Right lobe of liver (tissue), 6 donors: Measurements from ENCODE around the gene FSHR. TPM values are rescaled to one million over a fixed set of nuclear protein-coding genes. Genes with fewer than 3 reads are reported as not detected.

Source experiments
- ATAC-seq, 4 donors: fragments of 200-7000 bp; cut with Tn5 transposase; one replicate each; pipeline ENCODE4 v1.9.1; 2020; ENCODE audit warnings: mild to moderate bottlenecking in 4 of 4, moderate library complexity in 4 of 4
- DNase-seq, 3 donors: peaks; one replicate each; pipeline ENCODE4 v3.0.0-alpha.2; 2020
- H3K27ac ChIP-seq, 3 donors: fragments of 200-600 bp; one replicate each; pipeline ENCODE4 v1.8.0; 2022
- H3K27me3 ChIP-seq, 2 donors: fragments of 200-600 bp; one replicate each; pipeline ENCODE4 v1.8.0; 2022
- H3K36me3 ChIP-seq, 4 donors: fragments of 200-600 bp; sonication (generic) in 1 of 4; one replicate each; pipeline versions ENCODE4 v1.5.1 to v1.8.0; 2017 to 2022; ENCODE audit warnings: control low read depth in 1 of 4
- H3K4me1 ChIP-seq, 4 donors: fragments of 200-600 bp; sonication (generic) in 1 of 4; one replicate each; pipeline versions ENCODE4 v1.5.1 to v1.8.0; 2017 to 2022; ENCODE audit warnings: control low read depth in 1 of 4
- H3K4me3 ChIP-seq, 3 donors: fragments of 200-600 bp; one replicate each; pipeline ENCODE4 v1.8.0; 2022
- H3K9me3 ChIP-seq, 4 donors: fragments of 200-600 bp; sonication (generic) in 1 of 4; one replicate each; pipeline versions ENCODE4 v1.5.1 to v1.8.0; 2017 to 2022; ENCODE audit warnings: control low read depth in 1 of 4
- CTCF ChIP-seq, 4 donors: fragments of 200-600 bp in 3 of 4; fragments of 450-650 bp in 1 of 4; IDR thresholded peaks; one replicate each; pipeline versions ENCODE4 v1.5.1 to v1.8.0; 2016 to 2022; ENCODE audit warnings: antibody characterized with exemption in 4 of 4, mild to moderate bottlenecking in 2 of 4
- POLR2A ChIP-seq: fragments of 450-650 bp; IDR thresholded peaks from one replicate; pipeline ENCODE4 v1.6.1; 2017; ENCODE audit warnings: antibody characterized with exemption, mild to moderate bottlenecking
- WGBS: methylation state at CpG from one replicate; pipeline ENCODE4 v1.1.6; 2018; ENCODE audit warnings: low coverage, low lambda C conversion rate; ENCODE audit not compliant: insufficient coverage; ENCODE audit errors: missing lambda C conversion rate; 5-methylcytosine and 5-hydroxymethylcytosine counted together
- intact Hi-C, 2 donors: fragments of 100-400 bp; cut with DNase I; formaldehyde crosslinking; loops; one replicate each; pipeline versions ENCODE4 v1.11.2 to v1.14.1; 2022
- total RNA-seq, 6 experiments: library from RNA; depleted of rRNA in 2 of 6; stranded (reverse); fragments of >200 nt in 2 of 6; fragmentation: NEBNext Ultra II Directional in 3 of 6; extraction: Animal tissue kit (Norgen Biotek cat#: 25700) in 3 of 6; gene quantifications; one replicate each; pipeline versions ENCODE4 v1.1.0 to v1.2.4, GENCODE V29; 2016 to 2023
- donor health status: DM: no; HTN: yes; CAD: no.
- donor health status: DM: no; HTN: no; CAD: no.
- donor health status: DM: no; HTN: no; CAD: no.
- donor health status: DM: no; HTN: yes; CAD: no.
- donor health status: DM: no; HTN: yes; CAD: no.

The FSHR gene
- total RNA-seq, 6 experiments from 2014 or later: 0.06 TPM; not detected in 5

DNA sequence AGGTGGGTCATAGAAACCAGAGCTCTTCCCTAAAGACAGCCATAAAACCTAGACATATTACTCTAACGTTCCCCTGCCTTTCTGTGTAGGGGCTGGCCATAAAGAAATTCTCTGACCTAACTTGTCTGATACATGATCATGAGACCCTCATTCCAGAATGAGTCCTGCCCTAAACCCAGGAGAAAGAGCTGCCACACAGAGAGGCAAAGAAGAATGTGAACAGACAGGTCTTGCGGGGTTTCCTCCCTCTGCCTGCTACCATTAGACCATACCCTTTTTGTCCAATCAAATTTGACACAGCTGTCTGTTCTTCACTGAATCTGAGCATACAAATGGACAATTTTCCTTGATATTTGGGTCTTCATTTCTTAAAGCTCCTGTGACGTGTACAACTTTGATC lies 200.0 kb downstream of the FSHR start:
- intact Hi-C loops: no loop called here
- H3K36me3 ChIP-seq: no peaks in the 10 kb centered on the region
- H3K4me3 ChIP-seq: no peak overlapping the region
- no peak overlapping the region for H3K27ac ChIP-seq
- no peaks in the 10 kb centered on the region for H3K9me3 ChIP-seq
- H3K27me3 ChIP-seq: no peaks in the 10 kb centered on the region
- peaks cover 0 to 11% (median 2%) of the 10 kb centered on the region in 4 donors for H3K4me1 ChIP-seq
- whole genome bisulfite sequencing: 79% methylated on average over 2 of the region's 3 CpGs
- ATAC-seq (no peak), DNase-seq (no peak)
- no peak for TF ChIP-seq POLR2A
- no peak for TF ChIP-seq CTCF (IDR thresholded peaks at IDR 0.05)

DNA sequence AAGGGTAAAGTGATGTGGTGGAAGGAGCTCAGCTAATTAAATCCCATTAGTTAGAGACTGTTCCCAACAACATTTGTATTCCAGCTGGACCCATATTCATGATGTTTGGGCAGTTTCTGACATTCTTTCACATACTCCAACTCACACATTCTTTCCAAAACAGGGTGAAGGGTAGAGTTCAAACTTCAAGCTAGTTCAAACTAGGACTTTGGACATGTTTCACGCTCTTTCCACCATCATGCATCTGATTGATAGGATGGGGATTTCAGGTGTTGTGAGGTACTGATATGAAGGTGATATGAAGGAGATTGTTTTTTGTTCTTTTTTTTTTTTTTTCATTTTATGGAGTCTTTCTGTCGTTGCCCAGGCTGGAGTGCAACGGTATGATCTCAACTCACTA lies 201.7 kb downstream of the FSHR start:
- TF ChIP-seq CTCF (IDR thresholded peaks at IDR 0.05) (no peak), POLR2A (no peak)

DNA sequence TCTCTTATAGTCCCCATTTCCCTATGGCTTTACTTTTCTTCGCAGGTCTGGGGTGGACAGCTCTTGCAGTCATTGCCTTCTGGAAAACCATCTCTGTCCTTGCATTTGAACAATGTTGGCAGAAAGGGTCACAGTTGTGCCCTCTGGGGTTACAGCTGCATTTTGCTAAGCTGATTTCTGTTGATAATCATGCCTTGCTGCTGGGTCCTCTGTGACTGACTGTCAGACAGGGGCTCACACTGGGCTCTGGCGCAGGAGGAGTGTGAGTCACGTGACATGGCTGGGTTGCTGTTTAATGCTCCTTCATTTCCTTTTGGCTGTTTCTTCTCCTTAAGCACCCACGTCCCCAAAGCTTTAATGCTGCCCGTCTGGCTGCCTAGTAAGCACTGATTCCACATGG lies 202.2 kb downstream of the FSHR start:
- Histone ChIP-seq H3K4me1 (peaks cover 0 to 25% (median 8%) of the 10 kb centered on the region in 4 donors), H3K9me3 (no peaks in the 10 kb centered on the region), H3K27ac (no peak overlapping the region), H3K36me3 (no peaks in the 10 kb centered on the region), H3K27me3 (no peaks in the 10 kb centered on the region), H3K4me3 (no peak overlapping the region)
- 55% methylated on average over 4 of the region's 5 CpGs for WGBS
- TF ChIP-seq POLR2A (no peak), CTCF (IDR thresholded peaks at IDR 0.05) (no peak)
- intact Hi-C loops: no loop called here
- DNase-seq: no peak
- ATAC-seq: no peak

More for the DNA sequence above, 201.7 kb downstream of the FSHR start:
- H3K4me1 ChIP-seq: peaks cover 0 to 23% (median 8%) of the 10 kb centered on the region in 4 donors
- no peak overlapping the region for H3K4me3 ChIP-seq
- DNase-seq (no peak), ATAC-seq (peak; percentile 70 to 85 (median 81))
- intact Hi-C loops: no loop called here
- no peak overlapping the region for H3K27ac ChIP-seq
- WGBS: 11% methylated on average over 3 of the region's 3 CpGs
- no peaks in the 10 kb centered on the region for H3K27me3 ChIP-seq
- H3K9me3 ChIP-seq: no peaks in the 10 kb centered on the region
- H3K36me3 ChIP-seq: no peaks in the 10 kb centered on the region

DNA sequence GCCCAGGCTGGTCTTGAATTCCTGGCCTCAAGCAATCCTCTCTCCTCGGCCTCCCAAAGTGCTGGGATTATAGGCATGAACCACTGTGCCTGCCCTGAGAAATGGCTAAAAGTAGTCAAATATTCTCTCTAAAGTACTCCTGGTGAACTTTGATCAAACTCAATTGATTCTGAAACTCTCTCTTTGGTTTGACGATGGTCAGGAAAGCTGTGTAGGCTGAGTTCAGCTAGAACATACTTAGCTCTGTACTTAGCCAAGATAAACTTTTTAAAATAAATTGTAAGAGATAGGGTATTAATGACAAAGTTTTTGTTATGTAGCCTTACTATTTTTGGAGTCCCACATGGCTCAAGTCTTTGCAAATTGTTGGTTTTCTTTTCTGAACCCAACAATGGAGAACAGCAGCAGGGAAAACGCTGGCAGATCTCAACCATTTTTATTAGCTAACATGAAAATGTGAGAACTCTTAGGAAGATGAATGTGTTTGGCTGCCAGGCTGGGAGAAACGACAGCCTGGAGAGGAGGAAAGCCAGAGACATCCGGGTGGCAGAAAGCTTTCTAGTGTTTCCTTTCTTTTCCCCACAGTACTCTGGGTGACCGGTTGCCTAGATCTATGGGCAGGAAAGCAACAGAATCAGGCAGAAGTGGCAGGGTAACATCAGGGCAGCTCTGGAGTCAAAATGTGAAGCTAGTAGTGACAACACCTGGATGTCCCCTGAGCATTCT lies 205.8 kb downstream of the FSHR start:
- intact Hi-C loops: no loop called here
- no peak overlapping the region for H3K4me3 ChIP-seq
- peaks cover 0 to 25% (median 8%) of the 10 kb centered on the region in 4 donors for H3K4me1 ChIP-seq
- WGBS: 24% methylated on average over 5 of the region's 6 CpGs
- H3K27me3 ChIP-seq: no peaks in the 10 kb centered on the region
- DNase-seq: no peak
- peak overlapping the region in 2 of 3 donors; percentile 13 to 37 for H3K27ac ChIP-seq
- no peak for TF ChIP-seq POLR2A
- TF ChIP-seq CTCF (IDR thresholded peaks at IDR 0.05): no peak
- ATAC-seq: peak; percentile 77 to 88 (median 82)
- H3K36me3 ChIP-seq: no peaks in the 10 kb centered on the region
- no peaks in the 10 kb centered on the region for H3K9me3 ChIP-seq
